GM12873 (cell line): Measurements from ENCODE around the gene RSPH3.

Source experiments
- TF ChIP-seq, protein P1 (sequence below): IDR thresholded peaks from 2 replicates; pipeline ENCODE4 v1.5.1; 2012; ENCODE audit warnings: low read depth, mild to moderate bottlenecking, moderate library complexity, low read length, control low read depth; ENCODE audit not compliant: insufficient read depth; ENCODE audit errors: missing control alignments

RSPH3 gene

DNA sequence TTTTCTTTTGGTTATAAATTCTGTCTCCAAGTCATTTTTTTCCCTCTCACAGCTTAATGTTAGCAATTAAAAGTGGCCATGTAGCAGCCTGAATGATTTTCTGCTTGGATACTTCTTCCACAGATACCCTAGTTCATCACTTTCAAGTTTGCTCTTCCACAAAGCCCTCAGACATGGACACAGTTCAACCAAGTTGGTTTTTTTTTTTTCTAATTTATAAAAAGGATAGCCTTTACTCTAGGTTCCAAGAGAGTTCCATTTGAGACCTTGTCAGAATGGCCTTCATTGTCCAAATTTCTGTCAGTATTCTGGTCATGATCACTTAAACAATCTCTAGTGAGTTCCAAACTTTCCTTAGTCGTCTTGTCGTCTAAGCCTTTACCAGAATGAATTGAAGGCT, 40.0 kb downstream of the RSPH3 start:
- TF ChIP-seq, protein P1, sequence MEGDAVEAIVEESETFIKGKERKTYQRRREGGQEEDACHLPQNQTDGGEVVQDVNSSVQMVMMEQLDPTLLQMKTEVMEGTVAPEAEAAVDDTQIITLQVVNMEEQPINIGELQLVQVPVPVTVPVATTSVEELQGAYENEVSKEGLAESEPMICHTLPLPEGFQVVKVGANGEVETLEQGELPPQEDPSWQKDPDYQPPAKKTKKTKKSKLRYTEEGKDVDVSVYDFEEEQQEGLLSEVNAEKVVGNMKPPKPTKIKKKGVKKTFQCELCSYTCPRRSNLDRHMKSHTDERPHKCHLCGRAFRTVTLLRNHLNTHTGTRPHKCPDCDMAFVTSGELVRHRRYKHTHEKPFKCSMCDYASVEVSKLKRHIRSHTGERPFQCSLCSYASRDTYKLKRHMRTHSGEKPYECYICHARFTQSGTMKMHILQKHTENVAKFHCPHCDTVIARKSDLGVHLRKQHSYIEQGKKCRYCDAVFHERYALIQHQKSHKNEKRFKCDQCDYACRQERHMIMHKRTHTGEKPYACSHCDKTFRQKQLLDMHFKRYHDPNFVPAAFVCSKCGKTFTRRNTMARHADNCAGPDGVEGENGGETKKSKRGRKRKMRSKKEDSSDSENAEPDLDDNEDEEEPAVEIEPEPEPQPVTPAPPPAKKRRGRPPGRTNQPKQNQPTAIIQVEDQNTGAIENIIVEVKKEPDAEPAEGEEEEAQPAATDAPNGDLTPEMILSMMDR: no peak

DNA sequence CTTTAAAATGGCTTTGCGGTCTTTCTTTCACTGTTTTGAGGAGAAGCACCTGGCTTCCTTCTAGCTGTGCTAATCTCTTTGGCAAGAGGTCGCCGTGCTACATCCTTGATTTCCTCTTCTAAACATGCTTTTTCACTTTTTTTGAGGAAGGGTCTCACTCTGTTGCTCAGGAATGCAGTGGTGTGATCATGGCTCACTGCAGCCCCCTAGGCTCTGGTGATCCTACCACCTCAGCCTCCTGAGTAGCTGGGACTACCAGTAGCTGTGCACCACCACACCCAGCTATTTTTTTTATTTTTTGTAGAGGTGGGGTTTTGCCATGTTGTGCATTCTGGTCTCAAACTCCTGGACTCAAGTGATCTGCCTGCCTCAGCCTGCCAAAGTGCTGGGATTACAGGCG, 40.5 kb downstream of the RSPH3 start:
- TF ChIP-seq, protein P1: no peak

DNA sequence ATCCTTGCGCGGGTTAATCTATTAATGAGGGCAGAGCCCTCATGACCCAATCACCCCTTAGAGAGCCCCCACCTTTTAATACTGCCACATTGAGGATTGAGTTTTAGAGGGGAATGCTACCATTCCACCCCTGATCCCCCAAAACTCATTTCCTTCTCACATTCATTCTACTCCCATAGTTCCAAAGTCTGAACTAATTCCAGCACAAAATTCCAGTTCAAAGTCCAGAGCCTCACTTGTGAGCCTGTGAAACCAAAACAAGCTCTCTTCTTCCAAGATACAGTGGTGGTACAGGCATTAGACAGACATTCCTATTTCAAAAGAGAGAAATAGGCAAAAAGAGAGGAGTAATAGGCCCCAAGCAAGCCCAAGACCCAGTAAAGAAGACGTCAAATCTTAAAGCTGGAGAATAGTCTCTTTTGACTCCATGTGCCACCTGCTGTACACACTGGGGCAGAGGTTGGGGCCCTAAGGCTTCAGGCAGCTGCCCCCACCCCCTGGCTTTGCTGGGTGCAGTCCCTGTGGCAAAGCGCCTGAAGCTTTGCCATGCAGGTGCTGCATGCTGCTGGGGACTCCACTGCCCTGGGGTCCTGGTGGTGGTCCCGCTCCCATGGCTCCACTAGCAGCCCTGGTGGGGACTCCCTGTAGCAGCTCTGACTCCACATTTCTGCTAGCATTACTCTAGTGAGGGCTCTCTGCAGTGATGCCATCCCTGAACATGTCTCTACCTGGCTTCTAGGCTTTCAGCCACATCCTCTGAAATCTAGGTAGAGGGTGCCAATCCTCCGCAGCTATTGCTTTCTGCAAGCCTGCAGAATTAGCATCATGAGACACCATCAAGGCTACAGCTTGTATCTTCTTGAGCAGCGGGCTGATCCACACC, 41.3 kb downstream of the RSPH3 start:
- TF ChIP-seq, protein P1: peak; percentile 44

DNA sequence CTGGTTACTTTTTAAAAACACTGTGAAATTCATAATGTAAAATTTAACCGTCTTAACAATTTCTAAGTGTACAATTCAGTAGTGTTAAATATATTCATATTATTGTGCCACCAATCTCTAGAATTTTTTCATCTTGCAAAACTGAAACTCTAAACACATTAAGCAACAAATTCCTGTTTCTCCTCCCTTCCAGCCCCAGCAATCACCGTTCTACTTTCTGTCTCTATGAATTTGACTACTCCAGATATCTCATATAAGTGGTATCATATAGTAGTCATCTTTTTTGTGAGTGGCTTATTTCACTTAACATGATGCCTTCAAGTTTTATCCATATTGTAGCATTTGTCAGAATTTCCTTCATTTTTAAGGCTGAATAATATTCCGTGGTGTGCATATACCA, 44.7 kb downstream of the RSPH3 start:
- TF ChIP-seq, protein P1: no peak

DNA sequence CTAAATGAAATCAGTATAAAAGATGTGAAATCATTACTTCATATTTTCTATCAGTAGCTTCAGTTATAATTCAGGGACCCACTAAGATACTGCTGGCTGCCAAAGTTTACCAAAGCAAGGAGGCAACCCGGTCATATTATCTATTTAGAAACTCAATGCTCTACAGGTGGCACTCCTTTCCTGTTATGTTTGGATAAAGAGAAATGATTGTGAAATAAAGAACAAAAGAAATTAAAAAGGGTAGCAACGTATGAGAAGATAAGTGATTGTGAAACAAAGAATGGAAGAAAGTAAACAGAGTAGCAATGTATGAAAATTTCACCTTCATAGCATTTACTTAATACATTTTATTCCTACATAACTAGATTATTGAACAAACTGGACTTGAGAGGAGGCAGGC, 45.2 kb downstream of the RSPH3 start:
- TF ChIP-seq, protein P1: no peak

DNA sequence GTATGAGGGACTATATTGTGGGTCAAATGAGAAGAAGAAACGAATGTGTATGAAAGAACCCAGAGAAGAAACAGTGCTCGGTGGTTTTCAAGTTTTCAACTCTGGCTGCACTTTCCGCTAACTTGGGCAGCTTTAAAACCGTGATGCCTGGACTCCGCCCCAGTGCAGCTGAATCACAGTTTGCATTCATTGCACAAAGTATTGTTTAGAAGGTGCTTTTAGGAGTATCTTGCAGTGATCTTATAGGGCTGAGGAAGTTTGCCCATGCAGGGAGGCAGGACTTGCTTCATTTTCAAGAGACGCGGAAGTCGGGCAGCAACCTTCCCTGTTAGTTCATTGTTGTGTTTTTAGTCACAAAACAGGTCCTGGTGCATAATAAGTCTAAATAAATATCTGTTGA, 52.7 kb downstream of the RSPH3 start:
- TF ChIP-seq, protein P1: no peak

DNA sequence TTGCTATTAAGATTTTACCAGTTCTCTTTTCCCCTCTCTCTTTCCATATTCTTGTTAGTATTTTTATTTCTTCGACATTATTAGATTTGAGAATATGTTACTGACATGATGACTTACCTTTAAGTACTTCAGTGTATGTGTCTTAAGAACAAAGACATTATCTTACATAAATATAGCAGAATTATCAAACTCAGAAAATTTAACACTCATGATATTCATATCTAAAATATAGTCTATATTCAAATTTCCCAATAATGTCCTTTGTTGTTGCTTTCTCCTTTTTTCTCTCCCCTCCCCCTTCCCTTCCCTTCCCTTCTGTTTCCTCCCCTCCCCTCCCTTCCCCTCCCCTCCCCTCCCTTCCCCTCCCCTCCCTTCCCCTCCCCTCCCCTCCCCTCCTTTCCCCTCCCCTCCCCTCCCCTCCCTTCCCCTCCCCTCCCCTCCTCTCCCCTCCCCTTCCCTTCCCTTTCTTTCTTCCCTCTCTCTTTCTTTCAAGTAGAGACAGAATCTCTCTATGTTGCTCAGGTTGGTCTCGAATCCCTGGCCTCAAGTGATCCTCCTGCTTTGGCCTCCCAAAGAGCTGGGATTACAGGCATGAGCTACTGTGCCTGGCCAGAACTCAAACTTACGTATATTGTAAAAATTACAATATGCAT, 56.5 kb downstream of the RSPH3 start:
- TF ChIP-seq, protein P1: no peak
